Gastroesophageal sphincter (tissue), 4 donors: ENCODE measurements around the gene POLD2. TPM values are rescaled to one million over a fixed set of nuclear protein-coding genes. Genes with fewer than 3 reads are reported as not detected.

ENCODE experiments used
- ATAC-seq: fragments of 150-250 bp; one replicate; pipeline ENCODE4 v1.9.1; 2016; ENCODE audit warnings: mild to moderate bottlenecking, moderate library complexity
- H3K27ac ChIP-seq, 4 donors: fragments of 200-600 bp; sonication (generic) in 3 of 4; 1 replicate in 3 of 4; 2 replicates in 1 of 4; pipeline ENCODE4 v1.5.1; 2016 to 2019
- H3K27me3 ChIP-seq: fragments of 200-600 bp; sonication (generic); one replicate; pipeline ENCODE4 v1.5.1; 2019
- H3K36me3 ChIP-seq, 2 donors: fragments of 200-600 bp; sonication (generic); one replicate each; pipeline ENCODE4 v1.5.1; 2019; ENCODE audit warnings: control low read depth in 1 of 2
- H3K4me1 ChIP-seq, 3 donors: fragments of 200-600 bp; sonication (generic); 1 replicate in 2 of 3; 2 replicates in 1 of 3; pipeline ENCODE4 v1.5.1; 2016 to 2019; ENCODE audit warnings: control low read depth in 2 of 3
- H3K4me3 ChIP-seq, 2 donors: fragments of 200-600 bp; sonication (generic); one replicate each; pipeline ENCODE4 v1.5.1; 2019; ENCODE audit warnings: mild to moderate bottlenecking in 1 of 2, moderate library complexity in 1 of 2
- H3K9me3 ChIP-seq, 3 donors: fragments of 200-600 bp; sonication (generic); one replicate each; pipeline ENCODE4 v1.5.1; 2017 to 2019; ENCODE audit warnings: control low read depth in 2 of 3
- CTCF ChIP-seq, 4 experiments: fragments of 200-600 bp in 2 of 4; fragments of 450-650 bp in 2 of 4; sonication (generic) in 1 of 4; IDR thresholded peaks; one replicate each; pipeline ENCODE4 v1.5.1; 2017 to 2019; ENCODE audit warnings: antibody characterized with exemption in 4 of 4, mild to moderate bottlenecking in 2 of 4, moderate library complexity in 2 of 4
- EP300 ChIP-seq: sonication (generic); formaldehyde crosslinking; IDR thresholded peaks from one replicate; pipeline ENCODE4 v1.6.1; 2017; ENCODE audit warnings: antibody characterized with exemption, mild to moderate bottlenecking
- POLR2A ChIP-seq, 2 donors: fragments of 450-650 bp; IDR thresholded peaks; one replicate each; pipeline ENCODE4 v1.6.1; 2017; ENCODE audit warnings: antibody characterized with exemption in 2 of 2, mild to moderate bottlenecking in 2 of 2, moderate library complexity in 1 of 2
- POLR2AphosphoS5 ChIP-seq: sonication (generic); formaldehyde crosslinking; IDR thresholded peaks from one replicate; pipeline ENCODE4 v1.6.1; 2017; ENCODE audit warnings: antibody characterized with exemption
- WGBS, 2 donors: methylation state at CpG; one replicate each; pipeline ENCODE4 v1.1.5; 2018; ENCODE audit warnings: low coverage in 1 of 2; 5-methylcytosine and 5-hydroxymethylcytosine counted together
- total RNA-seq, 4 donors: library from RNA; depleted of rRNA; stranded (reverse); fragments of >200 nt; gene quantifications; one replicate each; pipeline ENCODE4 v1.1.0, GENCODE V29; 2016

The POLD2 gene
- total RNA-seq, 4 donors from 2014 or later = 45.3 to 52.6 (median 50.8) TPM

DNA sequence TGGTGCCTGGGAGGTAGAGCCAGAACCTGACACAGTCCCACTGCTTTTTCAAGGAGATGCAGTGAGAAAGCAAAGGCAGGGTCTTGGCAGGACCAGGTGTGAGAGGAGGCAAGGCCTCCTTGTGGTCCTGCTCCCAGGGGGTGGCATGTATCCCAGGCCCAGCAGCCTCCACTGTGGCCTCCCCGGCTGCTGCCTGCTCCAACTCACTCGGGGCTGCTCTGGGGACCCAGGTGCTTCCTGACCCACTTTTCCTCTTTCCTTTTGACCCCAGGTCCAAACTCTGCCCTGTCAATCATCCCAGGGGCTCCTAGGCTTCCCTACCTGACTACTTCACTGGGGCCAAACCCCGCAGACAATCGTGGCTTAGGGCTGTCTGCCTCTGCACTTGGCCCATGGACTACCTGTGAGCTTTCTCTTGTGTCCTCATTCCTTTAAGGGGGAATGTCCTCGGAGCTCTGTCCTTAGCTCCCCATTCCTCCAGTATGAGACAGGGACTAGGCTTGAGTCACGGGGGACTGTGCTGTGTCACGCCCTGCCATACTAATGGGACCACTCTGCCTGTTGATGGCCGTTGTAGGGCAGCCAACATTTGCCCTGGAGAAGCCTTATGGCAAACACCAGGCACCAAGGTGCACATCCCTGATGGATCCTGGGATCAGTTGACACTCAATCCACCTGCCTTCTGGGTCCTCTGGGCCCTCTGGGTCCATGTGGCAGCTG is 20.3 kb downstream of the POLD2 start:
- Histone ChIP-seq H3K4me1 (peaks cover 0 to 87% (median 22%) of the 10 kb centered on the region in 3 donors), H3K4me3 (no peak overlapping the region), H3K27ac (peak overlapping the region in 3 of 4 donors; percentile 91 to 93 (median 92)), H3K27me3 (no peaks in the 10 kb centered on the region), H3K36me3 (peaks cover 0 to 15% of the 10 kb centered on the region in 2 donors), H3K9me3 (no peaks in the 10 kb centered on the region)
- TF ChIP-seq EP300 = no peak
- no peak for TF ChIP-seq CTCF (IDR thresholded peaks at IDR 0.05)
- TF ChIP-seq POLR2A (IDR thresholded peaks at IDR 0.05) = no peak
- no peak for TF ChIP-seq POLR2AphosphoS5
- no peak for ATAC-seq
- no CpG with 5 or more reads among the region's 8 CpGs for WGBS, 2 donors

- 81 to 83% methylated on average over 1 to 4 of the region's 14 CpGs for WGBS, 2 donors
Observed at GRCh38 chr7:44101966-44102845, 21.1 kb downstream of the POLD2 start.

DNA sequence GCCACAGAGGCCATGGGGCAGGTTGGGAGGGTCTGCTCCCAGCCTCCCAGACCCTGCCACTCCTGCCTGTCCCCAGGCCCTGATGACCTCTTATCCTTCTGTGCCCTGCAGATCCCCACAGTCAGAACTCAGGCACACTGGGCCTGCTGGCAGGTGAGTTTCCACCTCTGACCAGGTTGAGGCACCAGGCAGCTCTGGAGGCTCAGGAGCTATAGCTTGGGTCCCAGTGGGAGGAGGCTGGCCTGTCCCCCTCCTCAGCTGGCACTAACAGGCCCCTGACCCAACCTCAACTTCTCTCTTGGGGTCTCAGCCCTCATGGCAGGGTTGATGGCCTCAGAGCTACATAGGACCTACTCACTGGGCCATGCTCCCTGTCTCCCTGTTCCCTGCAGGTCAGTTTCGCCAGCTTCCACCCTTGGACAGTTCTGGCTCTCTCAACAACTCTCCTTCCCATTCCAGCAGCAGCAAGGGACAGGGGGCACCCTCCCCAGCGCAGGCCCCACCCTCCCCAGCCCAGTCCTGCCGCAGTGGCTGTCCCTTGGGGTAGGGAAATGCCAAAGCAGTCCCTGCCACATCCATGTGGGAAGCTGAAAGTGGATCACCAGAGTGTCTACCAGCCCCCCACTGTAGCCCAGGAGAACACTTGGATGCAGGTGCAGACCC is 21.9 kb downstream of the POLD2 start:
- Histone ChIP-seq H3K27ac (peak overlapping the region in 3 of 4 donors; percentile 91 to 93 (median 92)), H3K4me1 (peaks cover 0 to 71% (median 17%) of the 10 kb centered on the region in 3 donors), H3K9me3 (no peaks in the 10 kb centered on the region), H3K36me3 (no peaks in the 10 kb centered on the region), H3K4me3 (no peak overlapping the region), H3K27me3 (no peaks in the 10 kb centered on the region)
- WGBS, 2 donors = no CpG with 5 or more reads among the region's 3 CpGs
- ATAC-seq = no peak
- no peak for TF ChIP-seq EP300

More at GRCh38 chr7:44101966-44102845, 21.1 kb downstream of the POLD2 start:
- Histone ChIP-seq H3K4me3 (no peak overlapping the region), H3K36me3 (peaks cover 0 to 7% of the 10 kb centered on the region in 2 donors), H3K4me1 (peaks cover 0 to 79% (median 22%) of the 10 kb centered on the region in 3 donors), H3K27me3 (no peaks in the 10 kb centered on the region), H3K9me3 (no peaks in the 10 kb centered on the region), H3K27ac (peak overlapping the region in 3 of 4 donors; percentile 91 to 93 (median 92))
- TF ChIP-seq POLR2A (IDR thresholded peaks at IDR 0.05) (no peak), CTCF (IDR thresholded peaks at IDR 0.05) (no peak), POLR2AphosphoS5 (peak; percentile 80), EP300 (no peak)
- no peak for ATAC-seq

GRCh38 chr7:44100458-44101302 is 22.7 kb downstream of the POLD2 start:
- H3K9me3 ChIP-seq = no peaks in the 10 kb centered on the region
- H3K4me1 ChIP-seq = peaks cover 0 to 66% (median 9%) of the 10 kb centered on the region in 3 donors
- H3K4me3 ChIP-seq = no peak overlapping the region
- no peaks in the 10 kb centered on the region for H3K36me3 ChIP-seq
- peak; percentile 66 for TF ChIP-seq POLR2AphosphoS5
- TF ChIP-seq CTCF (IDR thresholded peaks at IDR 0.05) = no peak
- WGBS, 2 donors = 8 to 23% methylated on average over 3 to 4 of the region's 10 CpGs
- peak overlapping the region; percentile 16 to 93 (median 92) for H3K27ac ChIP-seq
- no peaks in the 10 kb centered on the region for H3K27me3 ChIP-seq
- no peak for ATAC-seq
